Ureter (tissue), 1 donor: ENCODE measurements around the gene TERB2. TPM values are rescaled to one million over a fixed set of nuclear protein-coding genes. Genes with fewer than 3 reads are reported as not detected.
"Not testable (repeated sequence)": the region's sequence is repeated elsewhere in the genome, so short reads cannot be mapped to it uniquely, and the experiment has no call there.

Source experiments
- DNase-seq: peaks from one replicate; pipeline ENCODE4 v3.0.0-alpha.2; 2020; ENCODE audit warnings: low spot score
- total RNA-seq: library from RNA; stranded (reverse); gene quantifications from one replicate; pipeline ENCODE4 v1.2.4, GENCODE V29; 2023
- donor health status: DM: yes; HTN: yes; CAD: no.

The TERB2 gene
- total RNA-seq: not detected

GRCh38 chr15:44956388-44956787, at the start of gene TERB2:
Gene TERB2 (plus strand): TSS chr15:44956687. CDS start chr15:44956719, 32 bp downstream.
- no peak for DNase-seq

GRCh38 chr15:44909423-44909822, 47.1 kb upstream of the TERB2 start:
- no peak for DNase-seq

- no peak for DNase-seq
These were observed 45.4 kb upstream of the TERB2 start for GRCh38 chr15:44910981-44911625.

- not testable (repeated sequence) for DNase-seq
These were observed 44.3 kb upstream of the TERB2 start for GRCh38 chr15:44912186-44912585.

- not testable (repeated sequence) for DNase-seq
These were observed 43.5 kb upstream of the TERB2 start for GRCh38 chr15:44912974-44913448.

GRCh38 chr15:44918136-44918535, 38.4 kb upstream of the TERB2 start:
- DNase-seq: no peak

GRCh38 chr15:44928658-44929057, 27.8 kb upstream of the TERB2 start:
- not testable (repeated sequence) for DNase-seq

GRCh38 chr15:44930283-44930682, 26.2 kb upstream of the TERB2 start:
- DNase-seq: not testable (repeated sequence)

GRCh38 chr15:44958302-44958701, 1.8 kb downstream of the TERB2 start:
- not testable (repeated sequence) for DNase-seq

GRCh38 chr15:44968475-44968874, 12.0 kb downstream of the TERB2 start:
- DNase-seq: no peak

- no peak for DNase-seq
These were observed 14.5 kb downstream of the TERB2 start for GRCh38 chr15:44971036-44971435.

- not testable (repeated sequence) for DNase-seq
These were observed 19.7 kb downstream of the TERB2 start for GRCh38 chr15:44976183-44976582.

GRCh38 chr15:44977781-44978180, 21.3 kb downstream of the TERB2 start:
- DNase-seq: not testable (repeated sequence)

- DNase-seq: not testable (repeated sequence)
These were observed 23.3 kb downstream of the TERB2 start for GRCh38 chr15:44979617-44980339.

- not testable (repeated sequence) for DNase-seq
These were observed 27.7 kb downstream of the TERB2 start for GRCh38 chr15:44984144-44984543.

GRCh38 chr15:44986346-44987055, 30.0 kb downstream of the TERB2 start:
- DNase-seq: not testable (repeated sequence)

GRCh38 chr15:44987711-44988110, 31.2 kb downstream of the TERB2 start:
- not testable (repeated sequence) for DNase-seq

GRCh38 chr15:44988184-44988869, 31.8 kb downstream of the TERB2 start:
- DNase-seq: not testable (repeated sequence)

- not testable (repeated sequence) for DNase-seq
These were observed 32.4 kb downstream of the TERB2 start for GRCh38 chr15:44988870-44989219.

- not testable (repeated sequence) for DNase-seq
These were observed 41.1 kb downstream of the TERB2 start for GRCh38 chr15:44997632-44998031.

- no peak for DNase-seq
These were observed 42.6 kb downstream of the TERB2 start for GRCh38 chr15:44999105-44999504.

GRCh38 chr15:45001180-45001579, 44.7 kb downstream of the TERB2 start:
- not testable (repeated sequence) for DNase-seq
